PC-9 (cell line): Measurements from ENCODE around the gene PYGB.

Experiments
- CTCF ChIP-seq: fragments of 200-600 bp; sonication (generic); conservative IDR thresholded peaks from 2 replicates; pipeline ENCODE4 v1.6.1; 2017; ENCODE audit warnings: mixed run types, antibody characterized with exemption, mild to moderate bottlenecking, moderate library complexity
- EZH2 ChIP-seq: fragments of 200-600 bp; sonication (generic); IDR thresholded peaks from 2 replicates; pipeline ENCODE4 v1.8.0; 2017; ENCODE audit warnings: antibody characterized with exemption, low read depth

GRCh38 chr20:25252230-25252651 lies 4.4 kb downstream of the PYGB start:
- no peak for TF ChIP-seq CTCF
- TF ChIP-seq EZH2: no peak
